ENCODE results near the gene BAG5. TPM values are rescaled to one million over a fixed set of nuclear protein-coding genes. Genes with fewer than 3 reads are reported as not detected.

Gene BAG5
- total and polyA plus RNA-seq, 2 of the 8 experiments (the other 6 are each of a cell fraction or from before 2014, with no cell fraction given) = 7.4 to 29.5 TPM

DNA sequence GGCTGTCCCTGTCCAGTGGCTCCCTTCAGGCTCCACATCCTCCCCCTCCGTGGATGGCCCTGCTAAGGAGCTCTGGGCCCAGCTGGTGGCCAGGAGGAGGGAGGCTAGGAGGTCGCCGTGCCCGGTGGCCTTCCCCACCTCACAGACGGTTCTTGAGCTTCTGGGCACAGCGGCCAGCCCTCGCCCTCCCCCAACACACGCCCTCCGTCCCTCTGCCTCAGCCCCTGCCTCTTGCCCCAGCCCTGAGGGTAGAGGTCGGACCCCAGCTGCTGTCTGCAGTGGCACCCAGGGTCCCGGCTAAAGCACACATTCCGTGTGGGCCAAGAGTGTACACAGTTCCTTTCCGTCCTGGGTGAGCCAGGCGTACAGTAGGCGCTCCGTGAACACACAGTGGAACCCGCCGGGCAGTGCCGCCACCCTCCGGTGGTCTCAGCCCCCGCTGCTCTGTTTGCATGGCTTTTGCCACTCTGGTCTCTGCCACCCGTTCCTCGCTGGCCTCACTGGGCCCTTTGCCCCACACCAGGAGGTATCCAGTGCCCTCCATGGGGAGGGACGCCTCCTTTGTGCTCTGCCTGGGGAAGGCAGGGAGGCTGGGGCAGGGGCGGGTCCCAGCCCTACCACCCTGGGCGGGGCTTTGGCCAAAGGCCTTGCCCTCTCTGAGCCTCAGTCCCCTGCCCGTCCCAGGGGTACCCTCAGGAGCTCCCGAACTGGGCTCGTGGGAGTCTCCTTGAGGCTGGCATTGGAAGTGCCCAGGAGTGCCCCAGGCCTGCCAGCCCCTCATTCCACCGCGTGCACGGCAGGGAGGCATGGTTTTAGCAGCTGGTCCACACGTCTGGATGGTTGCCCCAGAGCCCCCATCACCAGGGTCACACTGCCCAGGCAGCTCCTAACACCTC lies 20.5 kb downstream of the BAG5 start (continued):
- TF ChIP-seq SP1 (IDR thresholded peaks at IDR 0.05; ENCODE audit: low read depth, low read length) (no peak), EZH2 (IDR thresholded peaks at IDR 0.05; ENCODE audit: low read depth, low read length, severe bottlenecking) (no peak), BCL11A (IDR thresholded peaks at IDR 0.05; ENCODE audit: low read depth in 2 of 2, low read length in 2 of 2) (no peak), SIX5 (IDR thresholded peaks at IDR 0.05; ENCODE audit: low read depth, low read length) (no peak), TCF12 (IDR thresholded peaks at IDR 0.05; ENCODE audit: low read depth, low read length) (no peak), GABPA (IDR thresholded peaks at IDR 0.05; ENCODE audit: borderline replicate concordance, insufficient read depth, low read length) (no peak), SUZ12 (IDR thresholded peaks at IDR 0.05; ENCODE audit: low read length) (no peak), SP2 (IDR thresholded peaks at IDR 0.05; ENCODE audit: low read length) (no peak), TAF1 (IDR thresholded peaks at IDR 0.05; ENCODE audit: low read depth, low read length) (peak; percentile 50; the same call in 1 of the 2 replicates), POLR2A (IDR thresholded peaks at IDR 0.05; ENCODE audit: control extremely low read depth in 1 of 2, low read depth in 2 of 2, low read length in 2 of 2) (no peak), SIRT6 (IDR thresholded peaks at IDR 0.05; ENCODE audit: low read length) (no peak), KDM5A (IDR thresholded peaks at IDR 0.05; ENCODE audit: low read length) (no peak), CHD1 (IDR thresholded peaks at IDR 0.05; ENCODE audit: low read depth, low read length) (no peak), TAF7 (optimal IDR thresholded peaks at IDR 0.05; ENCODE audit: borderline replicate concordance, low read depth, low read length) (no peak)
- TF ChIP-seq, protein P1, sequence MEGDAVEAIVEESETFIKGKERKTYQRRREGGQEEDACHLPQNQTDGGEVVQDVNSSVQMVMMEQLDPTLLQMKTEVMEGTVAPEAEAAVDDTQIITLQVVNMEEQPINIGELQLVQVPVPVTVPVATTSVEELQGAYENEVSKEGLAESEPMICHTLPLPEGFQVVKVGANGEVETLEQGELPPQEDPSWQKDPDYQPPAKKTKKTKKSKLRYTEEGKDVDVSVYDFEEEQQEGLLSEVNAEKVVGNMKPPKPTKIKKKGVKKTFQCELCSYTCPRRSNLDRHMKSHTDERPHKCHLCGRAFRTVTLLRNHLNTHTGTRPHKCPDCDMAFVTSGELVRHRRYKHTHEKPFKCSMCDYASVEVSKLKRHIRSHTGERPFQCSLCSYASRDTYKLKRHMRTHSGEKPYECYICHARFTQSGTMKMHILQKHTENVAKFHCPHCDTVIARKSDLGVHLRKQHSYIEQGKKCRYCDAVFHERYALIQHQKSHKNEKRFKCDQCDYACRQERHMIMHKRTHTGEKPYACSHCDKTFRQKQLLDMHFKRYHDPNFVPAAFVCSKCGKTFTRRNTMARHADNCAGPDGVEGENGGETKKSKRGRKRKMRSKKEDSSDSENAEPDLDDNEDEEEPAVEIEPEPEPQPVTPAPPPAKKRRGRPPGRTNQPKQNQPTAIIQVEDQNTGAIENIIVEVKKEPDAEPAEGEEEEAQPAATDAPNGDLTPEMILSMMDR (IDR thresholded peaks at IDR 0.05; ENCODE audit: control extremely low read depth in 1 of 3, insufficient read depth in 1 of 3, low read depth in 1 of 3, low read length in 3 of 3) = peak in 1 of 3 experiments; percentile 33; a peak in 2 of 4 replicates

All from H1 (cell line).